Measurements from ENCODE around the gene GIT2. TPM values are rescaled to one million over a fixed set of nuclear protein-coding genes. Genes with fewer than 3 reads are reported as not detected.

Gene GIT2
- total RNA-seq, 1 donor, result 43.4 TPM

DNA sequence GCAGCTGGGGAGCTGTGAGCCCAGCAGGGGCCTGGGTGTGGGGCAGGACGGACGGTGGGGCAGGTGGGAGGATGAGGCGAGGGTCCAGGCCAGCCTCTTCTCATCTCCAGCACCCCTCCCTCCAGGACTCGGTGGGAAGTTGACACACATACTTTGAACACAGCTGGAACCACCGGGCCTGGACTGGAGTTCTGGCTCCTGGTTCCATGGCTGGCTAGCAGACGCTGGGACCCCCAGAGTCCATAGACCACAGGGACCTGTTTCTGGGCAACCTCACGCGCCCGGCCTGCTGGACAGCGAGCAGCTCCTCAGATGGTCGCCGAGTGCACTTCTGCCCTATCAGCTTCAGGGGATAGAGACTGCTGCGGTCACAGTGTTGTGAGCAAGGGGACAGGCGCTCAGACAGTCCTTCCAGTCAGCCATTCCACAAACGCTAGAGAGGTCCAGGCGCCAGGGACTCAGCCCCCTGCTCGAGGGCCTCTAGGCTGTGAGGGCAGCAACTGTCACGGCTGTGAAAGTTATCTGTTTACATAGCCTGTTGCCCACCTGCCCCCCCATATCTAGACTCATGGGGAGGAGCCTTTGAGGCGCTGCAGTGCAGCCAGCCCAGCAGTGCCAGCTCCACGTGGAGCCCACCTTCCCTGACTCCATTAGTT is 70.9 kb downstream of the GIT2 start:
- DNase-seq (ENCODE audit: insufficient read length, low spot score, missing footprints), result no peak
- Histone ChIP-seq H3K4me1 (ENCODE audit: insufficient read depth, low read length) (no peaks in the 10 kb centered on the region), H4K20me1 (ENCODE audit: insufficient read depth, low read length) (no peaks in the 10 kb centered on the region)

GRCh38 chr12:109923481-109924245 is 72.5 kb downstream of the GIT2 start:
- H3K4me2 ChIP-seq (ENCODE audit: insufficient read depth, low read length), result no peak overlapping the region
- H3K36me3 ChIP-seq (ENCODE audit: insufficient read depth, low read length), result peaks cover 15% of the 10 kb centered on the region
- no peaks in the 10 kb centered on the region for H3K79me2 ChIP-seq (ENCODE audit: insufficient read depth, low read length)
- DNase-seq (ENCODE audit: insufficient read length, low spot score, missing footprints), result no peak
- no peak overlapping the region for H3K27ac ChIP-seq (ENCODE audit: low read depth, low read length)
- no peaks in the 10 kb centered on the region for H4K20me1 ChIP-seq (ENCODE audit: insufficient read depth, low read length)
- TF ChIP-seq, protein P1, sequence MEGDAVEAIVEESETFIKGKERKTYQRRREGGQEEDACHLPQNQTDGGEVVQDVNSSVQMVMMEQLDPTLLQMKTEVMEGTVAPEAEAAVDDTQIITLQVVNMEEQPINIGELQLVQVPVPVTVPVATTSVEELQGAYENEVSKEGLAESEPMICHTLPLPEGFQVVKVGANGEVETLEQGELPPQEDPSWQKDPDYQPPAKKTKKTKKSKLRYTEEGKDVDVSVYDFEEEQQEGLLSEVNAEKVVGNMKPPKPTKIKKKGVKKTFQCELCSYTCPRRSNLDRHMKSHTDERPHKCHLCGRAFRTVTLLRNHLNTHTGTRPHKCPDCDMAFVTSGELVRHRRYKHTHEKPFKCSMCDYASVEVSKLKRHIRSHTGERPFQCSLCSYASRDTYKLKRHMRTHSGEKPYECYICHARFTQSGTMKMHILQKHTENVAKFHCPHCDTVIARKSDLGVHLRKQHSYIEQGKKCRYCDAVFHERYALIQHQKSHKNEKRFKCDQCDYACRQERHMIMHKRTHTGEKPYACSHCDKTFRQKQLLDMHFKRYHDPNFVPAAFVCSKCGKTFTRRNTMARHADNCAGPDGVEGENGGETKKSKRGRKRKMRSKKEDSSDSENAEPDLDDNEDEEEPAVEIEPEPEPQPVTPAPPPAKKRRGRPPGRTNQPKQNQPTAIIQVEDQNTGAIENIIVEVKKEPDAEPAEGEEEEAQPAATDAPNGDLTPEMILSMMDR (IDR thresholded peaks at IDR 0.05; ENCODE audit: extremely low read depth, low read depth, low read length), result no peak
- no peaks in the 10 kb centered on the region for H3K4me1 ChIP-seq (ENCODE audit: insufficient read depth, low read length)
- H3K4me3 ChIP-seq (ENCODE audit: insufficient read depth, low read length), result no peak overlapping the region
- H2AFZ ChIP-seq (ENCODE audit: low read length), result no peak overlapping the region
- no peaks in the 10 kb centered on the region for H3K9me3 ChIP-seq (ENCODE audit: low read depth, low read length)
- no peaks in the 10 kb centered on the region for H3K27me3 ChIP-seq (ENCODE audit: insufficient read depth, low read length)

More for the DNA sequence above, 70.9 kb downstream of the GIT2 start:
- Histone ChIP-seq H3K79me2 (ENCODE audit: insufficient read depth, low read length) (no peaks in the 10 kb centered on the region), H3K27me3 (ENCODE audit: insufficient read depth, low read length) (no peaks in the 10 kb centered on the region), H2AFZ (ENCODE audit: low read length) (no peak overlapping the region), H3K9me3 (ENCODE audit: low read depth, low read length) (no peaks in the 10 kb centered on the region), H3K4me3 (ENCODE audit: insufficient read depth, low read length) (no peak overlapping the region), H3K36me3 (ENCODE audit: insufficient read depth, low read length) (peaks cover 12% of the 10 kb centered on the region), H3K27ac (ENCODE audit: low read depth, low read length) (no peak overlapping the region), H3K4me2 (ENCODE audit: insufficient read depth, low read length) (no peak overlapping the region)
- TF ChIP-seq, protein P1 (IDR thresholded peaks at IDR 0.05; ENCODE audit: extremely low read depth, low read depth, low read length), result no peak

- H3K27ac ChIP-seq (ENCODE audit: low read depth, low read length), result no peak overlapping the region
- H3K4me3 ChIP-seq (ENCODE audit: insufficient read depth, low read length), result no peak overlapping the region
- H3K9me3 ChIP-seq (ENCODE audit: low read depth, low read length), result no peaks in the 10 kb centered on the region
- no peaks in the 10 kb centered on the region for H3K79me2 ChIP-seq (ENCODE audit: insufficient read depth, low read length)
- no peaks in the 10 kb centered on the region for H3K4me1 ChIP-seq (ENCODE audit: insufficient read depth, low read length)
- H3K27me3 ChIP-seq (ENCODE audit: insufficient read depth, low read length), result no peaks in the 10 kb centered on the region
- DNase-seq (ENCODE audit: insufficient read length, low spot score, missing footprints), result peak; percentile 23
- no peak overlapping the region for H3K4me2 ChIP-seq (ENCODE audit: insufficient read depth, low read length)
- peaks cover 12% of the 10 kb centered on the region for H3K36me3 ChIP-seq (ENCODE audit: insufficient read depth, low read length)
- H4K20me1 ChIP-seq (ENCODE audit: insufficient read depth, low read length), result no peaks in the 10 kb centered on the region
- H2AFZ ChIP-seq (ENCODE audit: low read length), result no peak overlapping the region
- TF ChIP-seq, protein P1 (IDR thresholded peaks at IDR 0.05; ENCODE audit: extremely low read depth, low read depth, low read length), result no peak
Observed at GRCh38 chr12:109923038-109923437, 73.1 kb downstream of the GIT2 start.

DNA sequence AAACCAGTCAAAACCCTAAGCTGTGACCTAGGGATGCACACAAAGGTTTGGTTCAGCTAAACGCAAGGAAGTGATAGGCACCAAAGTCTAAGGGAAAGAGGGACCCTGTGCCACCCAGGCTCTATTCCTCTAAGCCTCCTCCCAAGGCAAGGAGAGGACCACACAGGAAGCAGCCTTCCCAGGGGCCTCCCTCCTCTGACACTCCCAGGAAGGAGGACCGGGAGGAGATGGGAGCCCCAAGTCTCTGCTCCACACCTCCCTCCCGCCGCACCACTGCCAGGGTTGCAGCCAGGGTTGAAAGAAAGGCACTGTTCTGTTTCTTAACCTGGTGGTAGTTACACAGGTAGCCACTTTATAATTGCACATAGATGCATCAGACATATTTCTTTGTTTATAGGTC is 74.2 kb downstream of the GIT2 start:
- Histone ChIP-seq H3K79me2 (ENCODE audit: insufficient read depth, low read length) (no peaks in the 10 kb centered on the region), H3K9me3 (ENCODE audit: low read depth, low read length) (no peaks in the 10 kb centered on the region), H3K27ac (ENCODE audit: low read depth, low read length) (no peak overlapping the region), H3K36me3 (ENCODE audit: insufficient read depth, low read length) (peaks cover 23% of the 10 kb centered on the region), H3K4me1 (ENCODE audit: insufficient read depth, low read length) (no peaks in the 10 kb centered on the region), H3K4me3 (ENCODE audit: insufficient read depth, low read length) (no peak overlapping the region), H4K20me1 (ENCODE audit: insufficient read depth, low read length) (no peaks in the 10 kb centered on the region), H3K4me2 (ENCODE audit: insufficient read depth, low read length) (no peak overlapping the region), H3K27me3 (ENCODE audit: insufficient read depth, low read length) (no peaks in the 10 kb centered on the region), H2AFZ (ENCODE audit: low read length) (no peak overlapping the region)
- peak; percentile 15 for DNase-seq (ENCODE audit: insufficient read length, low spot score, missing footprints)
- TF ChIP-seq, protein P1 (IDR thresholded peaks at IDR 0.05; ENCODE audit: extremely low read depth, low read depth, low read length), result no peak

Data from osteoblast (primary cell).